Osteocyte (in vitro differentiated cells): ENCODE measurements around the gene SDR39U1. TPM values are rescaled to one million over a fixed set of nuclear protein-coding genes. Genes with fewer than 3 reads are reported as not detected.

Source experiments
- DNase-seq: peaks from one replicate; pipeline ENCODE4 v3.0.0; 2021; ENCODE audit warnings: mixed read lengths; ENCODE audit not compliant: unreplicated experiment; ENCODE audit errors: extremely low spot score
- H3K27ac Mint-ChIP-seq: one replicate; pipeline ENCODE4 v1.8.0; 2021; ENCODE audit warnings: mild to moderate bottlenecking, mixed read lengths; ENCODE audit not compliant: unreplicated experiment
- H3K27me3 Mint-ChIP-seq: one replicate; pipeline ENCODE4 v1.8.0; 2021; ENCODE audit warnings: mixed read lengths; ENCODE audit not compliant: unreplicated experiment
- H3K36me3 Mint-ChIP-seq: one replicate; pipeline ENCODE4 v1.8.0; 2021; ENCODE audit warnings: mixed read lengths; ENCODE audit not compliant: unreplicated experiment
- H3K4me1 Mint-ChIP-seq: one replicate; pipeline ENCODE4 v1.8.0; 2021; ENCODE audit warnings: mixed read lengths; ENCODE audit not compliant: unreplicated experiment
- H3K4me3 Mint-ChIP-seq: one replicate; pipeline ENCODE4 v1.8.0; 2021; ENCODE audit warnings: mild to moderate bottlenecking, moderate library complexity, mixed read lengths; ENCODE audit not compliant: unreplicated experiment
- H3K9me3 Mint-ChIP-seq: one replicate; pipeline ENCODE4 v1.8.0; 2021; ENCODE audit warnings: mixed read lengths; ENCODE audit not compliant: unreplicated experiment
- total RNA-seq: library from RNA; stranded (reverse); gene quantifications from 2 replicates; pipeline ENCODE4 v1.2.1, GENCODE V29; 2021
- TF ChIP-seq, protein P1 (sequence below): fragments of 200-600 bp; sonication (generic); IDR thresholded peaks from 2 replicates; pipeline ENCODE4 v1.5.0; 2021; ENCODE audit warnings: antibody characterized with exemption, mild to moderate bottlenecking, moderate library complexity

Gene SDR39U1
- total RNA-seq, 1 donor from 2014 or later: 53.9 TPM

DNA sequence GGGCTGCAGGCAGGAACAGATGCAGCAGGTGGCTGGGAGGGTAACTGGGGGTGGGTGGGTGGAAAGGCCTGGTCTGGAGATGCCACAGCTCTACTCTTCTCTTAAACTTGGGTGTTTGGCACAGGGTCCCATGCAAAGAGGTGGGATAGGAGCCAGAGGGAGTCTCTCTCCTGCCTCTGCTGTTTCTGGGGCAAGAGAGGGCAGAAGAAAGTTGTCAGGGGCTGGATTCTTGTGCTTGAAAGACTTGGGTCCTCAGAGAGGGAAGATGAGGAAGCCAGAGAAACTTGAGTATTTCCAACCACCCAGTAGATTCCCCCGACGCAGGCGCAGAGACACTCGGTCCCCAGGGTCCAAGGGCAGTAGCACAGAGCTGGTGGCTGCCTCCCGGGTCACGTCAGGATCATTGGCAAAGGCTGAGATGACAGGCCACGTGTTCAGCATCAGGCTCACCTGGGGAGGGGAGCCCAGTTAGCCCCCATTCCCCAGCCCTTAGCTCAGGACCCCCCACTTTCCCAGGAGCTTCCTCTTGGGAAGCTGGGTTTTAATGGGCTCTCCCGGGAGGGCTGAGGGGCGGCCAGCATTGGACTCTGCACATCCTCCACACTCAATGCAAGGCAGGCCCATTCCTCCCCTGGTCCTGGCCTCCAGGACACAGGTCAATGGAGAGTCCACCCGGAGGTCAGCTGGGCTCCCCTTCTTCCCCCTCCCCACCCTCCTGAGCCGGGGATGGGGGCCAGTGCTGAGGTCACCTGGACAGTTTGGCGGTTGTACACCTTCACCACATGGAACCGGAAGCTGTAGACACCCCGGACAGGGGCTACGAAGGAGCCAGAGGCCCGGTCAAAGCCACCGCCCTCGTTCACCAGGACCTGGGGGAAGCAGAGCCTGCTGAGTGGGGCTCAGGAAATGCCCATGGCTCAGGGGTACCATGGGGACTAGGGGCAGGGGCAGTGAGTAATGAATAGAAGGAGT is 14.8 kb downstream of the SDR39U1 start:
- peaks cover 4% of the 10 kb centered on the region for H3K9me3 Mint-ChIP-seq
- H3K4me3 Mint-ChIP-seq: no peak overlapping the region
- no peak overlapping the region for H3K27ac Mint-ChIP-seq
- DNase-seq: no peak
- TF ChIP-seq, protein P1, sequence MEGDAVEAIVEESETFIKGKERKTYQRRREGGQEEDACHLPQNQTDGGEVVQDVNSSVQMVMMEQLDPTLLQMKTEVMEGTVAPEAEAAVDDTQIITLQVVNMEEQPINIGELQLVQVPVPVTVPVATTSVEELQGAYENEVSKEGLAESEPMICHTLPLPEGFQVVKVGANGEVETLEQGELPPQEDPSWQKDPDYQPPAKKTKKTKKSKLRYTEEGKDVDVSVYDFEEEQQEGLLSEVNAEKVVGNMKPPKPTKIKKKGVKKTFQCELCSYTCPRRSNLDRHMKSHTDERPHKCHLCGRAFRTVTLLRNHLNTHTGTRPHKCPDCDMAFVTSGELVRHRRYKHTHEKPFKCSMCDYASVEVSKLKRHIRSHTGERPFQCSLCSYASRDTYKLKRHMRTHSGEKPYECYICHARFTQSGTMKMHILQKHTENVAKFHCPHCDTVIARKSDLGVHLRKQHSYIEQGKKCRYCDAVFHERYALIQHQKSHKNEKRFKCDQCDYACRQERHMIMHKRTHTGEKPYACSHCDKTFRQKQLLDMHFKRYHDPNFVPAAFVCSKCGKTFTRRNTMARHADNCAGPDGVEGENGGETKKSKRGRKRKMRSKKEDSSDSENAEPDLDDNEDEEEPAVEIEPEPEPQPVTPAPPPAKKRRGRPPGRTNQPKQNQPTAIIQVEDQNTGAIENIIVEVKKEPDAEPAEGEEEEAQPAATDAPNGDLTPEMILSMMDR: no peak
- H3K4me1 Mint-ChIP-seq: peaks cover 37% of the 10 kb centered on the region
- no peaks in the 10 kb centered on the region for H3K27me3 Mint-ChIP-seq
- H3K36me3 Mint-ChIP-seq: peaks cover 4% of the 10 kb centered on the region

DNA sequence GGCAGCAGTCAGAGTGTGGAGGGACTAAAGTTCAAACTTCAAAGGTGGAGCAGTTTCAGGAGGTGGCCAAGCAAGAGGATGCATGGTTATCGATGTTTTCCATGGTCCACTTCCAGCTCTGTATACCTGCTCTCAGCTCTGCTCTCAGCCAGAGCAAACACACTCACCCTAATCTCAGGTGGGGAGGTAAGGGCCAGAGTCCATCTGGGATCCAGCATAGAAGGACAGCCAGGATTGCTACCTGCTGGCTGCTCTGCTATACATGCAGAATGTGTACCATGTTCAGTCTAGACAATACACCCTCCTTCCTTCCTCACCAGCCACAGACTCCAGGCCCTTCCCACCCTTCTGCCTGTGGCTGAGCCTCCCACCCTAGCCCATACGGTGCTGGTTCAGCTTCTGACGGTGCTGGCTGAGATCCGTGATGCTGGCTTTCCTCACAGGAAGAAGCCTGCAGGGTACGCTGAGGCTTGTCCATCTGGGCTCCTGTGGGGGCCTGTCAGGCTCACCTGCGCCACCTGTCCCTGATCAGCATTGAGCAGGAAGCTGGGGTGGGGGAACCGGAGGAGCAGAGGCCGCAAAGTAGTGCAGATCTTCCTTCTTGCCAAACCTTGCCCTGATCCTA is 15.6 kb downstream of the SDR39U1 start:
- TF ChIP-seq, protein P1: no peak
- H3K9me3 Mint-ChIP-seq: peaks cover 4% of the 10 kb centered on the region
- H3K4me1 Mint-ChIP-seq: peaks cover 36% of the 10 kb centered on the region
- H3K27ac Mint-ChIP-seq: peak overlapping the region; percentile 66
- H3K4me3 Mint-ChIP-seq: no peak overlapping the region
- no peaks in the 10 kb centered on the region for H3K27me3 Mint-ChIP-seq
- DNase-seq: no peak
- peaks cover 3% of the 10 kb centered on the region for H3K36me3 Mint-ChIP-seq

DNA sequence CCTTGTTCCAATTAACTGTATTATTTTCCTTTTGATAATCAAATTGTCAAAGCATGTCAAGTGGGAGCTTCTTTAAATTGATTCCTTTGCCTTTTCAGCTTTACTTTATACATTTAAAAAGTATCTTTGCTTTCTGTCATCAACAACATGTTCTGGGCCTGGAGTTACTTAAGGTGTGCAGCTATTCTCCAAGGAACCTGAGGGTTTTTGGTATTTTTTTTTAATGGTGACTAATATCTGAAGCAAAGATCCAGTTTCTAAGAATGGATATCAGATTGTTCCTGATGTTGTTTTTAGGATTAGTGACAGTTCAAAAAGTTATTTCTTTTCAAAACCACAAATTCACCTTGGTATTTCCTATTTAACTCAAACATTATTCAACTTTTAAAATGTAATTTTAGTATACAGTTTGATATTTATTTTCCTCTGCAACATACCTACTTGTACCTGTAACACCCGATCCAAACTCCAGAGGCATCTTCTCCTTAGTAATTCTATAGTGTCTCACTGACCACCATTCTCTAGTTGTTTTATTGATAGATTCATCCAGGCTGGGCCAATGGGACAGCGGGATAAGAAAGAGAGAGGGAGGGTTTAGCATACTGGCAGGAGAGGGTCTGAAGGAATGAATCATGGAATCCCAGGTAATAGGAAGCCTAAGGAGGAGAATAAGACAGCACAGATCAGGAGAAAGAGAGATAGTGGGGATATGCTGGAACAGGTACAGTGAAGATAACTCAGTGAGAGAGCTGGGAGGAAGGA is 16.2 kb downstream of the SDR39U1 start:
- Mint-ChIP-seq H3K27ac (peak overlapping the region; percentile 83), H3K4me1 (peaks cover 29% of the 10 kb centered on the region), H3K36me3 (no peaks in the 10 kb centered on the region), H3K27me3 (no peaks in the 10 kb centered on the region), H3K9me3 (peaks cover 4% of the 10 kb centered on the region), H3K4me3 (no peak overlapping the region)
- TF ChIP-seq, protein P1: no peak
- no peak for DNase-seq

DNA sequence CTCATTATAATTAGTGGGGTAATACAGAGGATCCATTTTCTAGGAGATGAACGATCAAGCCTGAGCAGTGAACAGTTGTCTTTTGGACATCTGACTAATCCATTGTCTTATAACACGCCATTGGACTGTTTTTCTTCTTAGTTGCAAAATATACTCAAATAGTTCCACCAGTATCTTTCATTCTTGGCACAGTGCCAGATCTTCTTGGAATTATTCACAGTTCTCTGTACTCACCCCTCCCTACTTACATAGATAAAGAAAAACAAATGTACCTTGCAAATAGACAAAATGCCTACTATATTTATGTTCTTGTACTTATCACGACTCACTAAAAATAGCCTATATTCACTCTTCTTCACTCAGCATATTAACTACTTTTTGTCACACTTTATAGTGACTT is 16.9 kb downstream of the SDR39U1 start:
- H3K9me3 Mint-ChIP-seq: peaks cover 4% of the 10 kb centered on the region
- DNase-seq: no peak
- no peak overlapping the region for H3K4me3 Mint-ChIP-seq

More for the DNA sequence above, 16.9 kb downstream of the SDR39U1 start:
- peak overlapping the region; percentile 83 for H3K27ac Mint-ChIP-seq
- no peaks in the 10 kb centered on the region for H3K27me3 Mint-ChIP-seq
- peaks cover 25% of the 10 kb centered on the region for H3K4me1 Mint-ChIP-seq
- TF ChIP-seq, protein P1: no peak
- no peaks in the 10 kb centered on the region for H3K36me3 Mint-ChIP-seq
